Panc1 (cell line): Measurements from ENCODE around the gene RHPN2. TPM values are rescaled to one million over a fixed set of nuclear protein-coding genes. Genes with fewer than 3 reads are reported as not detected.

Experiments used
- ATAC-seq: fragments of 200-7000 bp; cut with Tn5 transposase; 2 replicates; pipeline ENCODE4 v1.9.1; 2020; ENCODE audit warnings: mild to moderate bottlenecking, moderate library complexity
- BruUV-seq: library from RNA; stranded (reverse); fragments of 400-500 nt; replicated peaks from 2 replicates; lab custom pipeline; 2021; lab: Mats Ljungman, UMichigan
- CTCF ChIA-PET: fragments of 300-600 bp; sonication (Branson Sonifier 250); formaldehyde crosslinking; loops from one replicate; lab custom pipeline; 2022; ENCODE audit warnings: antibody characterized with exemption; lab: Charles Lee
- POLR2A ChIA-PET: fragments of 300-600 bp; sonication (Branson Sonifier 250); formaldehyde crosslinking; loops from one replicate; lab custom pipeline; 2022; ENCODE audit warnings: antibody characterized with exemption; lab: Charles Lee
- DNase-seq: peaks from one replicate; pipeline ENCODE4 v3.0.0-alpha.2; 2010; ENCODE audit warnings: low read depth, low spot score
- H3K27ac ChIP-seq: 2 replicates; pipeline ENCODE4 v1.5.1; 2011; ENCODE audit warnings: mild to moderate bottlenecking, low read length, inconsistent platforms
- H3K27me3 ChIP-seq: fragments of 200-500 bp; sonication (Bioruptor generic); 2 replicates; pipeline ENCODE4 v1.6.0; 2014; ENCODE audit warnings: low read length, inconsistent platforms; ENCODE audit not compliant: control insufficient read depth, insufficient read depth
- H3K36me3 ChIP-seq: fragments of 200-500 bp; sonication (Bioruptor generic); 2 replicates; pipeline ENCODE4 v1.5.1; 2014; ENCODE audit warnings: inconsistent platforms, mild to moderate bottlenecking, low read length, moderate library complexity; ENCODE audit not compliant: control insufficient read depth, insufficient read depth
- H3K4me1 ChIP-seq: 2 replicates; pipeline ENCODE4 v1.5.1; 2011; ENCODE audit warnings: inconsistent platforms, mild to moderate bottlenecking, low read length, moderate library complexity; ENCODE audit not compliant: control insufficient read depth, insufficient read depth
- H3K4me3 ChIP-seq, 2 experiments: 2 replicates each; pipeline ENCODE4 v1.5.1; 2011 to 2012; ENCODE audit warnings: low read depth in 2 of 2, low read length in 2 of 2, mild to moderate bottlenecking in 2 of 2, inconsistent platforms in 1 of 2, moderate library complexity in 1 of 2
- H3K9me3 ChIP-seq: fragments of 200-500 bp; sonication (Bioruptor generic); 2 replicates; pipeline ENCODE4 v1.5.1; 2014; ENCODE audit warnings: low read depth, mild to moderate bottlenecking, inconsistent platforms, low read length, moderate library complexity; ENCODE audit not compliant: control insufficient read depth, insufficient read depth
- POLR2AphosphoS5 ChIP-seq: IDR thresholded peaks from 2 replicates; pipeline ENCODE4 v1.6.1; 2012; ENCODE audit warnings: mild to moderate bottlenecking, low read depth, low read length, moderate library complexity
- SIN3A ChIP-seq: IDR thresholded peaks from 2 replicates; pipeline ENCODE4 v1.6.1; 2012; ENCODE audit warnings: low read depth, mild to moderate bottlenecking, low read length, moderate library complexity, borderline replicate concordance; ENCODE audit not compliant: insufficient read depth
- TCF7L2 ChIP-seq: IDR thresholded peaks from 2 replicates; pipeline ENCODE4 v1.6.1; 2011; ENCODE audit warnings: mild to moderate bottlenecking, low read depth, low read length, inconsistent platforms
- in situ Hi-C: cut with HindIII; loops from 2 replicates; pipeline ENCODE4 v1.10.0; 2016; ENCODE audit warnings: low sequenced_read_pairs, low pct_unique_long_range_greater_than_20kb
- intact Hi-C: fragments of 100-400 bp; cut with micrococcal nuclease; formaldehyde crosslinking; loops from one replicate; pipeline ENCODE4 v1.10.0; 2022; ENCODE audit not compliant: unreplicated experiment
- total RNA-seq: library from RNA; stranded (reverse); gene quantifications from one replicate; pipeline ENCODE4 v1.2.1, GENCODE V29; 2021; ENCODE audit not compliant: unreplicated experiment
- TF ChIP-seq, protein P1 (sequence below): fragments of 450-650 bp; IDR thresholded peaks from 2 replicates; pipeline ENCODE4 v1.5.1; 2017; ENCODE audit warnings: mild to moderate bottlenecking
- TF ChIP-seq, protein P2 (sequence below), 2 experiments: IDR thresholded peaks; 2 replicates each; pipeline ENCODE4 v1.6.1; 2011 to 2012; ENCODE audit warnings: low read depth in 2 of 2, control low read depth in 1 of 2, low read length in 1 of 2, mild to moderate bottlenecking in 1 of 2, moderate library complexity in 1 of 2; ENCODE audit not compliant: insufficient read depth in 1 of 2

RHPN2 gene
- total RNA-seq, 1 experiment from 2014 or later: 227 TPM

DNA sequence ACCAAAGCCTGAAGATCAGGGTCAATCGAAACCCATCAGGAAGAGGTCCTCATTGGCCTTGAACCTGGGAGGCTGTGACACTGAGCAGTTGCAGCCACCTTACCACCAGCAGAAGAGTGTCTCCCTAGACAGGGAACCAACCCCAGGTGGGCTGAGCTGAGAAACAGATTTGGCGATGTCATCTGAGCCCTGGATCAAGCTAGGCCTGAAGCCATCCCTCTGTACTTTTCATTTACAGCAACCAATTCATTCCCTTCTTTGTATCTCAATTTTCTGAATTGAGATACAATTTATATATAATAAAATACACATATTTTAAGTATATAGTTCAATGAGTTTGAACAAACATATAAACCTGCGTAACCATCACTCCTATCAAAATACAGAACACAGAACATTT lies 14.6 kb downstream of the RHPN2 start:
- peaks cover 3% of the 10 kb centered on the region for H3K36me3 ChIP-seq
- in situ Hi-C loops (no loop called here), intact Hi-C loops (loop anchor here (10.0 kb wide), 1 partner anchor 65 kb away; no protein-coding TSS in a partner anchor)
- BruUV-seq: no TSS peak
- no peak for DNase-seq
- POLR2A ChIA-PET: no interaction called here
- CTCF ChIA-PET: no interaction called here
- no peak; the same call in 1 of the 2 replicates for TF ChIP-seq POLR2AphosphoS5
- TF ChIP-seq, protein P1, sequence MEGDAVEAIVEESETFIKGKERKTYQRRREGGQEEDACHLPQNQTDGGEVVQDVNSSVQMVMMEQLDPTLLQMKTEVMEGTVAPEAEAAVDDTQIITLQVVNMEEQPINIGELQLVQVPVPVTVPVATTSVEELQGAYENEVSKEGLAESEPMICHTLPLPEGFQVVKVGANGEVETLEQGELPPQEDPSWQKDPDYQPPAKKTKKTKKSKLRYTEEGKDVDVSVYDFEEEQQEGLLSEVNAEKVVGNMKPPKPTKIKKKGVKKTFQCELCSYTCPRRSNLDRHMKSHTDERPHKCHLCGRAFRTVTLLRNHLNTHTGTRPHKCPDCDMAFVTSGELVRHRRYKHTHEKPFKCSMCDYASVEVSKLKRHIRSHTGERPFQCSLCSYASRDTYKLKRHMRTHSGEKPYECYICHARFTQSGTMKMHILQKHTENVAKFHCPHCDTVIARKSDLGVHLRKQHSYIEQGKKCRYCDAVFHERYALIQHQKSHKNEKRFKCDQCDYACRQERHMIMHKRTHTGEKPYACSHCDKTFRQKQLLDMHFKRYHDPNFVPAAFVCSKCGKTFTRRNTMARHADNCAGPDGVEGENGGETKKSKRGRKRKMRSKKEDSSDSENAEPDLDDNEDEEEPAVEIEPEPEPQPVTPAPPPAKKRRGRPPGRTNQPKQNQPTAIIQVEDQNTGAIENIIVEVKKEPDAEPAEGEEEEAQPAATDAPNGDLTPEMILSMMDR: no peak
- TF ChIP-seq, protein P2, sequence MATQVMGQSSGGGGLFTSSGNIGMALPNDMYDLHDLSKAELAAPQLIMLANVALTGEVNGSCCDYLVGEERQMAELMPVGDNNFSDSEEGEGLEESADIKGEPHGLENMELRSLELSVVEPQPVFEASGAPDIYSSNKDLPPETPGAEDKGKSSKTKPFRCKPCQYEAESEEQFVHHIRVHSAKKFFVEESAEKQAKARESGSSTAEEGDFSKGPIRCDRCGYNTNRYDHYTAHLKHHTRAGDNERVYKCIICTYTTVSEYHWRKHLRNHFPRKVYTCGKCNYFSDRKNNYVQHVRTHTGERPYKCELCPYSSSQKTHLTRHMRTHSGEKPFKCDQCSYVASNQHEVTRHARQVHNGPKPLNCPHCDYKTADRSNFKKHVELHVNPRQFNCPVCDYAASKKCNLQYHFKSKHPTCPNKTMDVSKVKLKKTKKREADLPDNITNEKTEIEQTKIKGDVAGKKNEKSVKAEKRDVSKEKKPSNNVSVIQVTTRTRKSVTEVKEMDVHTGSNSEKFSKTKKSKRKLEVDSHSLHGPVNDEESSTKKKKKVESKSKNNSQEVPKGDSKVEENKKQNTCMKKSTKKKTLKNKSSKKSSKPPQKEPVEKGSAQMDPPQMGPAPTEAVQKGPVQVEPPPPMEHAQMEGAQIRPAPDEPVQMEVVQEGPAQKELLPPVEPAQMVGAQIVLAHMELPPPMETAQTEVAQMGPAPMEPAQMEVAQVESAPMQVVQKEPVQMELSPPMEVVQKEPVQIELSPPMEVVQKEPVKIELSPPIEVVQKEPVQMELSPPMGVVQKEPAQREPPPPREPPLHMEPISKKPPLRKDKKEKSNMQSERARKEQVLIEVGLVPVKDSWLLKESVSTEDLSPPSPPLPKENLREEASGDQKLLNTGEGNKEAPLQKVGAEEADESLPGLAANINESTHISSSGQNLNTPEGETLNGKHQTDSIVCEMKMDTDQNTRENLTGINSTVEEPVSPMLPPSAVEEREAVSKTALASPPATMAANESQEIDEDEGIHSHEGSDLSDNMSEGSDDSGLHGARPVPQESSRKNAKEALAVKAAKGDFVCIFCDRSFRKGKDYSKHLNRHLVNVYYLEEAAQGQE (IDR thresholded peaks at IDR 0.05; ENCODE audit: insufficient read depth in 1 of 2, low read depth in 2 of 2, low read length in 1 of 2): no peak
- no peak for TF ChIP-seq SIN3A
- peak overlapping the region; percentile 85 for H3K27ac ChIP-seq
- H3K27me3 ChIP-seq: no peaks in the 10 kb centered on the region
- no peak for ATAC-seq
- H3K4me3 ChIP-seq: no peak overlapping the region
- H3K4me1 ChIP-seq: peaks cover 88% of the 10 kb centered on the region
- no peaks in the 10 kb centered on the region for H3K9me3 ChIP-seq

DNA sequence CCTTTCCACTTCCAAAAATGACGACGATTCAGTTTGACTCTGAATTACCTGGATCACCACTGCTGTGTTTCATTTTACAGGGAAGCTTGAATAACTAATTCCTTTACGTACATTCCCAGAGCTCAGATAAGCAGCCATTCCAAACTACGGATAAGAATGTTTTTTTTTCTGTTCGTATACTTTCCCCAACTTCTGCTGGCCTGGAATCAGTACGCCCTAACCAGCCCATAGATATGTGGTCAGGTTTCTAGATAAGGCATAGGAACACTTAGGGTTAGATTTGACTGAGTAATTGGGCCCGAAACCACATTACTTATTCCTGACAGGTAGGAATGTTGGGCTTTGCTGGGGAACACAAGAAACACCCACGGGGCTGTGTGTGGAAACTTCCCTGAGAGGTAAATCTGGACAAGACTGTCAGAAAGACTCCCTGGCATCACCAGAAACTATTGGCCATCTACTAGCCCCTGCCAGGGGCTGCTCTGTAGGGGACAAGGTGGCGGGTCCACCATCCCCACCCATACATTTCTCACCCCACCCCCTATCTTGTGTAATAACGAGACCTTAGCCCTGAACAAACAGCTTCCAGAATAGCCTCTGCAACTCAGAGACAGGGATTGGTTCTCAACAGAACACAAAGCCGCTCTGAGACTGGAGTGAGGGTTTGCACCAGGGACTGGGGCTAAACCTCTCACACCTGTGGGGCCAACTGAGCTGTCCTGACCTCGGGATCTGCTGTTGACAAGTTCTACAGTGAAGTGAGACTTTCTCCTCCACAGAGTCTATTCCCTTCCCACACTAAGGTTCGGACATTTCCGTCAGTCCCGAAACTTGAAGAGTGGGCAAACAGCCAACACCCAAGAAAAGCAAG lies 15.6 kb downstream of the RHPN2 start:
- in situ Hi-C loops: no loop called here
- DNase-seq (no peak), ATAC-seq (peak; percentile 61)
- peak overlapping the region; percentile 85 for H3K27ac ChIP-seq
- intact Hi-C loops: no loop called here
- H3K27me3 ChIP-seq: no peaks in the 10 kb centered on the region
- TF ChIP-seq, protein P1: no peak
- TF ChIP-seq, protein P2 (IDR thresholded peaks at IDR 0.05; ENCODE audit: insufficient read depth in 1 of 2, low read depth in 2 of 2, low read length in 1 of 2): no peak
- TF ChIP-seq TCF7L2 (no peak), POLR2AphosphoS5 (no peak)
- H3K36me3 ChIP-seq: peaks cover 3% of the 10 kb centered on the region; the same call in 1 of the 2 replicates
- no TSS peak for BruUV-seq
- H3K9me3 ChIP-seq: no peaks in the 10 kb centered on the region
- H3K4me3 ChIP-seq: no peak overlapping the region
- POLR2A ChIA-PET: interaction anchor here (0.9 kb wide), 1 partner anchor 17 kb away, joined by 5 read pairs; no protein-coding TSS in a partner anchor
- CTCF ChIA-PET: no interaction called here
- peaks cover 79% of the 10 kb centered on the region for H3K4me1 ChIP-seq
